ENCODE data around the gene TRIM47. TPM values are rescaled to one million over a fixed set of nuclear protein-coding genes. Genes with fewer than 3 reads are reported as not detected.
A peak's percentile ranks its signal among the peaks of the same experiment; 100 is the strongest.

TRIM47 gene
- total and polyA plus RNA-seq, 2 experiments from 2014 or later, result 7.2 to 9.9 TPM

GRCh38 chr17:75897160-75898019 lies 19.0 kb upstream of the TRIM47 start:
- H3K36me3 ChIP-seq (ENCODE audit: insufficient read depth), result peaks cover 9% of the 10 kb centered on the region
- no peaks in the 10 kb centered on the region for H3K27me3 ChIP-seq (ENCODE audit: insufficient read depth)
- H2AFZ ChIP-seq, result no peak overlapping the region
- H3K27ac Mint-ChIP-seq, result peak overlapping the region; percentile 81
- H3K9me2 ChIP-seq (ENCODE audit: insufficient read depth), result no peaks in the 10 kb centered on the region
- no peaks in the 10 kb centered on the region; the same call in 1 of the 2 replicates for H4K20me1 ChIP-seq (replicated peaks; ENCODE audit: insufficient read depth)
- H3K36me3 Mint-ChIP-seq (ENCODE audit: low read depth), result peaks cover 46% of the 10 kb centered on the region
- H3K4me3 Mint-ChIP-seq, result peak overlapping the region; percentile 83
- H3K9me3 Mint-ChIP-seq, result no peaks in the 10 kb centered on the region
- H3K4me1 Mint-ChIP-seq, result peaks cover 26% of the 10 kb centered on the region
- H3K27me3 Mint-ChIP-seq (ENCODE audit: insufficient read depth, low read depth, poor library complexity), result peaks cover 10% of the 10 kb centered on the region
- ATAC-seq (peak; percentile 3), DNase-seq (ENCODE audit: low spot score) (peak; percentile 62)
- peak overlapping the region; percentile 78 for H3K4me3 ChIP-seq
- H3K27ac ChIP-seq (ENCODE audit: low read depth), result peak overlapping the region; percentile 81
- peaks cover 18% of the 10 kb centered on the region for H3K79me2 ChIP-seq (replicated peaks; ENCODE audit: insufficient read depth)
- TF ChIP-seq ZNF114 (CRISPR knock-in tag; IDR thresholded peaks at IDR 0.05) (no peak), NANOG (IDR thresholded peaks at IDR 0.05; ENCODE audit: borderline replicate concordance) (no peak), ZNF462 (CRISPR knock-in tag; IDR thresholded peaks at IDR 0.05) (no peak), POLR2AphosphoS5 (IDR thresholded peaks at IDR 0.05; ENCODE audit: low read depth) (no peak; the same call in 1 of the 2 replicates), ZNF331 (CRISPR knock-in tag; IDR thresholded peaks at IDR 0.05; ENCODE audit: low read depth) (no peak), CREB1 (CRISPR knock-in tag; IDR thresholded peaks at IDR 0.05; ENCODE audit: low read depth) (no peak), REST (IDR thresholded peaks at IDR 0.05; ENCODE audit: unreplicated experiment) (no peak), JUNB (IDR thresholded peaks at IDR 0.05; ENCODE audit: unreplicated experiment) (no peak), STAT1 (IDR thresholded peaks at IDR 0.05; ENCODE audit: unreplicated experiment) (no peak), EZH2 (IDR thresholded peaks at IDR 0.05; ENCODE audit: low read depth, unreplicated experiment) (no peak), CTCF (conservative IDR thresholded peaks at IDR 0.05; ENCODE audit: low read depth in 2 of 2) (no peak), EZH2phosphoT487 (IDR thresholded peaks at IDR 0.05; ENCODE audit: unreplicated experiment) (no peak), ETS1 (IDR thresholded peaks at IDR 0.05) (no peak)
- peaks cover 18% of the 10 kb centered on the region; the same call in 1 of the 2 replicates for H3K4me1 ChIP-seq (ENCODE audit: insufficient read depth)
- H3F3A ChIP-seq (replicated peaks; ENCODE audit: low read depth), result peaks cover 29% of the 10 kb centered on the region
- H3K4me2 ChIP-seq, result peak overlapping the region; percentile 92

All from GM23338 (cell line).